GM23338 (cell line): ENCODE data around the gene DLG2. TPM values are rescaled to one million over a fixed set of nuclear protein-coding genes. Genes with fewer than 3 reads are reported as not detected.

Source experiments
- ATAC-seq: fragments of 200-7000 bp; cut with Tn5 transposase; 3 replicates; pipeline ENCODE4 v1.9.1; 2020
- DNase-seq: peaks from one replicate; pipeline ENCODE4 v3.0.0-alpha.2; 2015; ENCODE audit warnings: low spot score
- H2AFZ ChIP-seq: fragments of 200-600 bp; sonication (generic); 2 replicates; pipeline ENCODE4 v1.8.0; 2016; ENCODE audit warnings: antibody characterized with exemption, mild to moderate bottlenecking, moderate library complexity
- H3F3A ChIP-seq: fragments of 200-600 bp; sonication (generic); replicated peaks from 2 replicates; pipeline ENCODE4 v1.8.0; 2017; ENCODE audit warnings: antibody characterized with exemption, mixed run types, low read depth
- H3K27ac ChIP-seq: fragments of 200-600 bp; sonication (generic); 2 replicates; pipeline ENCODE4 v1.6.1; 2016; ENCODE audit warnings: low read depth
- H3K27me3 ChIP-seq: fragments of 200-600 bp; sonication (generic); 2 replicates; pipeline ENCODE4 v1.8.0; 2016; ENCODE audit warnings: mild to moderate bottlenecking, mixed run types, moderate library complexity; ENCODE audit not compliant: insufficient read depth
- H3K36me3 ChIP-seq: fragments of 200-600 bp; sonication (generic); 2 replicates; pipeline ENCODE4 v1.8.0; 2016; ENCODE audit warnings: mild to moderate bottlenecking; ENCODE audit not compliant: insufficient read depth
- H3K4me1 ChIP-seq: fragments of 200-600 bp; sonication (generic); 2 replicates; pipeline ENCODE4 v1.8.0; 2016; ENCODE audit warnings: mild to moderate bottlenecking, moderate library complexity; ENCODE audit not compliant: insufficient read depth
- H3K4me2 ChIP-seq: fragments of 200-600 bp; sonication (generic); 2 replicates; pipeline ENCODE4 v1.7.1; 2017; ENCODE audit warnings: mixed run types
- H3K4me3 ChIP-seq: fragments of 200-600 bp; sonication (generic); 2 replicates; pipeline ENCODE4 v1.6.1; 2016; ENCODE audit warnings: mixed run types
- H3K79me2 ChIP-seq: fragments of 200-600 bp; sonication (generic); replicated peaks from 2 replicates; pipeline ENCODE4 v1.8.0; 2017; ENCODE audit warnings: mild to moderate bottlenecking; ENCODE audit not compliant: insufficient read depth
- H3K9me2 ChIP-seq: fragments of 200-600 bp; sonication (generic); 2 replicates; pipeline ENCODE4 v1.8.0; 2017; ENCODE audit not compliant: insufficient read depth
- H4K20me1 ChIP-seq: fragments of 200-600 bp; sonication (generic); replicated peaks from 2 replicates; pipeline ENCODE4 v1.8.0; 2017; ENCODE audit warnings: mild to moderate bottlenecking; ENCODE audit not compliant: insufficient read depth
- H3K27ac Mint-ChIP-seq: 2 replicates; pipeline ENCODE4 v1.8.0; 2020; ENCODE audit warnings: inconsistent platforms, mild to moderate bottlenecking, moderate library complexity, mixed read lengths
- H3K27me3 Mint-ChIP-seq: 3 replicates; pipeline ENCODE4 v1.8.0; 2022; ENCODE audit warnings: low read depth, mild to moderate bottlenecking, moderate library complexity, mixed read lengths, inconsistent platforms; ENCODE audit not compliant: insufficient read depth, poor library complexity
- H3K36me3 Mint-ChIP-seq: 3 replicates; pipeline ENCODE4 v1.8.0; 2021; ENCODE audit warnings: low read depth, mild to moderate bottlenecking, inconsistent platforms, moderate library complexity, mixed read lengths
- H3K4me1 Mint-ChIP-seq: 3 replicates; pipeline ENCODE4 v1.8.0; 2020; ENCODE audit warnings: mild to moderate bottlenecking, inconsistent platforms, mixed read lengths
- H3K4me3 Mint-ChIP-seq: 3 replicates; pipeline ENCODE4 v1.8.0; 2021; ENCODE audit warnings: moderate library complexity, mild to moderate bottlenecking, inconsistent platforms, mixed read lengths
- H3K9me3 Mint-ChIP-seq: 3 replicates; pipeline ENCODE4 v1.8.0; 2020; ENCODE audit warnings: moderate library complexity, mild to moderate bottlenecking, inconsistent platforms, mixed read lengths
- CTCF ChIP-seq, 2 experiments: fragments of 200-600 bp in 1 of 2; sonication (generic) in 1 of 2; conservative IDR thresholded peaks; 2 replicates each; pipeline versions ENCODE4 v1.5.1 to v1.6.1; 2016 to 2017; ENCODE audit warnings: antibody characterized with exemption in 2 of 2, low read depth in 2 of 2, mild to moderate bottlenecking in 2 of 2, moderate library complexity in 1 of 2
- ETS1 ChIP-seq: IDR thresholded peaks from 2 replicates; pipeline ENCODE4 v1.6.1; 2016; ENCODE audit warnings: antibody characterized with exemption
- EZH2 ChIP-seq: fragments of 200-600 bp; sonication (generic); IDR thresholded peaks from one replicate; pipeline ENCODE4 v1.8.0; 2017; ENCODE audit warnings: antibody characterized with exemption, mild to moderate bottlenecking, low read depth; ENCODE audit not compliant: unreplicated experiment
- EZH2phosphoT487 ChIP-seq: fragments of 200-600 bp; sonication (generic); IDR thresholded peaks from one replicate; pipeline ENCODE4 v1.8.1; 2018; ENCODE audit warnings: antibody characterized with exemption; ENCODE audit not compliant: unreplicated experiment
- JUNB ChIP-seq: IDR thresholded peaks from one replicate; pipeline ENCODE4 v1.6.1; 2016; ENCODE audit warnings: antibody characterized with exemption; ENCODE audit not compliant: unreplicated experiment
- NANOG ChIP-seq: IDR thresholded peaks from 2 replicates; pipeline ENCODE4 v1.6.1; 2016; ENCODE audit warnings: antibody characterized with exemption, borderline replicate concordance
- POLR2AphosphoS5 ChIP-seq: IDR thresholded peaks from 2 replicates; pipeline ENCODE4 v1.6.1; 2016; ENCODE audit warnings: antibody characterized with exemption, low read depth
- REST ChIP-seq: IDR thresholded peaks from one replicate; pipeline ENCODE4 v1.6.1; 2018; ENCODE audit warnings: antibody characterized with exemption; ENCODE audit not compliant: unreplicated experiment
- ZNF114 ChIP-seq: fragments of 250-450 bp; sonication (Bioruptor Pico); IDR thresholded peaks from 2 replicates; pipeline ENCODE4 v1.5.0; 2020; ENCODE audit warnings: mild to moderate bottlenecking, moderate library complexity
- ZNF331 ChIP-seq: fragments of 250-450 bp; sonication (Bioruptor Pico); IDR thresholded peaks from 2 replicates; pipeline ENCODE4 v1.5.0; 2020; ENCODE audit warnings: low read depth, mild to moderate bottlenecking, moderate library complexity
- polyA plus RNA-seq: library from polyadenylated mRNA; unstranded; fragments of >200 nt; fragmentation: Nextera tagmentation; extraction: Ambion mirVana; gene quantifications from 2 replicates; pipeline ENCODE4 v1.2.1, GENCODE V29; 2016
- total RNA-seq: library from RNA; depleted of rRNA; stranded (reverse); fragments of >200 nt; shearing (Covaris generic); gene quantifications from 2 replicates; pipeline ENCODE4 v1.2.3, GENCODE V29; 2014

Gene DLG2
- total and polyA plus RNA-seq, 2 experiments from 2014 or later = 19.8 to 21.5 TPM

DNA sequence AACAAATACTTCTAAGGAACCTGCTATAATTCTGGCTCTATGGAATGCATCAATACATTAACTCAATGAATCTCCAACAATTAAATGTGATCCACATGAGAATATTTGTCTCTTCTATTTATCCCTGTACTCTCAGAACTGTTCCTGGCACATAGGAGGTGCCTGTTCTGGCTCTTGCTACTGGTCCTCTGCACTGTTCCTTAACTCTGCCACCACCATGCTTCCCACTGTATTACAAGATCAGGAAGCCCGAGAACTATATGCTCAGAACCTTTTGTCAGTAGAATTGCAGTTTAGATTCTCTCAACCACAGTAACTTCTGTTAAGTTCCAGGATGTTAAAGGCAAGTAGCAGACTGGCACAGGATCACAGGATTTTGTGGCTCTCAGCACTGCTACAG, 1964.7 kb downstream of the DLG2 start (continued):
- TF ChIP-seq CTCF (conservative IDR thresholded peaks at IDR 0.05; ENCODE audit: low read depth in 2 of 2) (no peak), NANOG (no peak), REST (no peak)

DNA sequence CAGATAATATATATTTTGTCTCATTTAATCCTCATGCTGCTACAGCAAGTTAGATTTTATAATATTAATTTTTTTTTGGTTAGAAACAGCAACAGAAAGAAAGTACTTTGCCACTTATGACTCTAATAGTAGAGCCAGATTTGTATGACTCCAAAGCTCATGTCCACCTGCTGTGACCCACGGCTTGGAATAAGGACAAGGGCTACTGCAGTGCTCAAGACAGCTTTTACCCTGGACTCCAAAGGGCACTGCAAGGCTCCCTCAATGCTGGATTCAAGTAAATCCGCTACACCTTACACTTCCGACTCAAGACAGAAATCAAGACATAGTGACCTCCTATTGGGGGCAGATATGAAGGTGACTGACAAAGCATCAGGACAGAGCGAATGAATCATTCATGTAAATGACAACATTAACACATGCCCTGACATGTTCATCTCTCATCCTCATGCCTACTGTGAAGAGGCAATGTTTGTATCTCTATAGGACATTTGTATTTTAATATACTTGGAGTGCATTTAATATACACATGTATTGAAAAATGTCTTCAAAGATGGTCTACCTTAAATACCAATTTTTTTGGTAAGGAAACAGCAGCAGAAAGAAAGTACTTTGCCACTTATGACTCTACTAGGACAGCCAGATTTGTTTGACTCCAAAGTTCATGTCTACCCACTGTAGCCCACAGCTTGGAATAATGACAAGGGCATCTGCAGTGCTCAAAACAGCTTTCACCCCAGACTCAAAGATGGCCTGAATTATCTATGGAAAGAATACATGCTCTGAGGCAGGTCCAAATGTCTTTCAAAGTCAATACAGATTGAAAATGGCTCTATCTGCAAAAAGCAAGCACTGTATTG, 1965.4 kb downstream of the DLG2 start:
- Histone ChIP-seq H4K20me1 (no peaks in the 10 kb centered on the region), H2AFZ (no peak overlapping the region), H3F3A (no peaks in the 10 kb centered on the region), H3K4me3 (no peak overlapping the region), H3K4me2 (no peak overlapping the region), H3K4me1 (peaks cover 30% of the 10 kb centered on the region), H3K9me2 (no peaks in the 10 kb centered on the region), H3K79me2 (no peaks in the 10 kb centered on the region), H3K27ac (no peak overlapping the region), H3K36me3 (no peaks in the 10 kb centered on the region), H3K27me3 (no peaks in the 10 kb centered on the region)
- Mint-ChIP-seq H3K4me1 (peaks cover 25% of the 10 kb centered on the region), H3K27ac (peak overlapping the region; percentile 43), H3K27me3 (peaks cover 2% of the 10 kb centered on the region), H3K36me3 (no peaks in the 10 kb centered on the region), H3K4me3 (no peak overlapping the region), H3K9me3 (no peaks in the 10 kb centered on the region)
- no peak for TF ChIP-seq EZH2phosphoT487
- TF ChIP-seq ZNF114 (CRISPR knock-in tag) = no peak
- no peak for TF ChIP-seq POLR2AphosphoS5
- no peak for TF ChIP-seq EZH2
- no peak for TF ChIP-seq ZNF331
- no peak for TF ChIP-seq JUNB
- TF ChIP-seq ETS1 = no peak
- no peak for ATAC-seq
- no peak for DNase-seq
